Neural progenitor cell (in vitro differentiated cells): ENCODE measurements around the gene COMMD7. TPM values are rescaled to one million over a fixed set of nuclear protein-coding genes. Genes with fewer than 3 reads are reported as not detected.
A peak's percentile ranks its signal among the peaks of the same experiment; 100 is the strongest.

Source experiments
- DNase-seq: peaks from one replicate; pipeline ENCODE4 v3.0.0-alpha.2; 2016; ENCODE audit warnings: low spot score
- H2AFZ ChIP-seq: fragments of 200-600 bp; sonication (generic); replicated peaks from 2 replicates; pipeline ENCODE4 v1.6.1; 2016; ENCODE audit warnings: antibody characterized with exemption
- H3F3A ChIP-seq: fragments of 200-600 bp; sonication (generic); 2 replicates; pipeline ENCODE4 v1.6.1; 2016; ENCODE audit warnings: antibody characterized with exemption, low read depth
- H3K27ac ChIP-seq: fragments of 200-600 bp; sonication (generic); 2 replicates; pipeline ENCODE4 v1.5.1; 2016; ENCODE audit warnings: mild to moderate bottlenecking
- H3K27me3 ChIP-seq: fragments of 200-600 bp; sonication (generic); 2 replicates; pipeline ENCODE4 v1.6.1; 2016; ENCODE audit warnings: mild to moderate bottlenecking, moderate library complexity
- H3K36me3 ChIP-seq: fragments of 200-600 bp; sonication (generic); 2 replicates; pipeline ENCODE4 v1.5.1; 2016
- H3K4me1 ChIP-seq: fragments of 200-600 bp; sonication (generic); 2 replicates; pipeline ENCODE4 v1.6.1; 2016; ENCODE audit warnings: mixed run types
- H3K4me2 ChIP-seq: fragments of 200-600 bp; sonication (generic); 2 replicates; pipeline ENCODE4 v1.6.1; 2016
- H3K4me3 ChIP-seq: fragments of 200-600 bp; sonication (generic); 2 replicates; pipeline ENCODE4 v1.5.1; 2016
- H3K79me2 ChIP-seq: fragments of 200-600 bp; sonication (generic); 2 replicates; pipeline ENCODE4 v1.6.1; 2016; ENCODE audit warnings: low read depth
- H3K9ac ChIP-seq: fragments of 200-600 bp; sonication (generic); 2 replicates; pipeline ENCODE4 v1.6.1; 2016
- H3K9me3 ChIP-seq: fragments of 200-600 bp; sonication (generic); 2 replicates; pipeline ENCODE4 v1.5.1; 2016; ENCODE audit warnings: low read depth
- H4K20me1 ChIP-seq: fragments of 200-600 bp; sonication (generic); 2 replicates; pipeline ENCODE4 v1.6.1; 2016; ENCODE audit warnings: low read depth
- H3K27ac Mint-ChIP-seq: 3 replicates; pipeline ENCODE4 v1.8.0; 2021; ENCODE audit warnings: mixed read lengths
- H3K27me3 Mint-ChIP-seq: 2 replicates; pipeline ENCODE4 v1.8.0; 2022; ENCODE audit warnings: low read depth, mild to moderate bottlenecking, inconsistent platforms, moderate library complexity, mixed read lengths; ENCODE audit not compliant: insufficient read depth
- H3K36me3 Mint-ChIP-seq: 3 replicates; pipeline ENCODE4 v1.8.0; 2021; ENCODE audit warnings: mixed read lengths
- H3K4me1 Mint-ChIP-seq: 3 replicates; pipeline ENCODE4 v1.8.0; 2021; ENCODE audit warnings: mixed read lengths
- H3K4me3 Mint-ChIP-seq: 3 replicates; pipeline ENCODE4 v1.8.0; 2021; ENCODE audit warnings: mild to moderate bottlenecking, moderate library complexity, mixed read lengths
- H3K9me3 Mint-ChIP-seq: 3 replicates; pipeline ENCODE4 v1.8.0; 2020; ENCODE audit warnings: mixed read lengths
- EZH2 ChIP-seq: fragments of 200-600 bp; sonication (generic); IDR thresholded peaks from 2 replicates; pipeline ENCODE4 v1.6.1; 2017; ENCODE audit warnings: antibody characterized with exemption, mild to moderate bottlenecking, moderate library complexity
- EZH2phosphoT487 ChIP-seq: fragments of 200-600 bp; sonication (generic); IDR thresholded peaks from 2 replicates; pipeline ENCODE4 v1.6.1; 2017; ENCODE audit warnings: antibody characterized with exemption
- total RNA-seq: library from RNA; depleted of rRNA; stranded (reverse); fragments of >200 nt; gene quantifications from 2 replicates; pipeline ENCODE4 v1.2.3, GENCODE V29; 2015; ENCODE audit warnings: low replicate concordance
- TF ChIP-seq, protein P1 (sequence below): fragments of 200-600 bp; sonication (generic); IDR thresholded peaks from 2 replicates; pipeline ENCODE4 v1.5.1; 2017; ENCODE audit warnings: antibody characterized with exemption, mild to moderate bottlenecking

The COMMD7 gene
- total RNA-seq, 1 donor from 2014 or later, result 44.4 TPM

DNA sequence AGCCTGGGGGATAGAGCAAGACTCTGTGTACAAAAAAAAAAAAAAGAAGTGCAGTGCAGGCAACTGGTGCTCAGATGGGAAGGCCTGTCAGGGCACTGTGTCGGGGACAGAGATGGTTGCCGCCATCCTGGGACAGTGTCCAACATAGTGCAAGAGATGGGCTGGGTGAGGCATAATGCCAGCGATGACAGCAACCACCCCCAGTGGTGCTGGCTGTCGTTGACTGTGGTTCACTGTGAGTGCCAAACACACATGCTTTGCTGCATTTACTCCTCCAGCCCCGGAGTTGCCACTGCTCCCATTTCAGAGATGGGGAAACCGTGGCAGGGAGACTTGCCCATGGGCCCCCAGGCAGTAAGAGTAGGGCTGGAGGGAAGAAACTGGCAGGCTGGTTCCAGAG, 64.3 kb downstream of the COMMD7 start:
- H3K4me2 ChIP-seq, result no peak overlapping the region
- H3K4me1 Mint-ChIP-seq, result peaks cover 40% of the 10 kb centered on the region
- H3K4me3 Mint-ChIP-seq, result no peak overlapping the region
- H3K9ac ChIP-seq, result no peak overlapping the region
- H3K9me3 ChIP-seq, result no peaks in the 10 kb centered on the region
- H3K27me3 Mint-ChIP-seq, result peaks cover 17% of the 10 kb centered on the region
- no peaks in the 10 kb centered on the region for H3K36me3 Mint-ChIP-seq
- H3K27ac ChIP-seq, result no peak overlapping the region
- H3K9me3 Mint-ChIP-seq, result no peaks in the 10 kb centered on the region
- no peak for DNase-seq
- H3K79me2 ChIP-seq, result no peaks in the 10 kb centered on the region
- TF ChIP-seq, protein P1, sequence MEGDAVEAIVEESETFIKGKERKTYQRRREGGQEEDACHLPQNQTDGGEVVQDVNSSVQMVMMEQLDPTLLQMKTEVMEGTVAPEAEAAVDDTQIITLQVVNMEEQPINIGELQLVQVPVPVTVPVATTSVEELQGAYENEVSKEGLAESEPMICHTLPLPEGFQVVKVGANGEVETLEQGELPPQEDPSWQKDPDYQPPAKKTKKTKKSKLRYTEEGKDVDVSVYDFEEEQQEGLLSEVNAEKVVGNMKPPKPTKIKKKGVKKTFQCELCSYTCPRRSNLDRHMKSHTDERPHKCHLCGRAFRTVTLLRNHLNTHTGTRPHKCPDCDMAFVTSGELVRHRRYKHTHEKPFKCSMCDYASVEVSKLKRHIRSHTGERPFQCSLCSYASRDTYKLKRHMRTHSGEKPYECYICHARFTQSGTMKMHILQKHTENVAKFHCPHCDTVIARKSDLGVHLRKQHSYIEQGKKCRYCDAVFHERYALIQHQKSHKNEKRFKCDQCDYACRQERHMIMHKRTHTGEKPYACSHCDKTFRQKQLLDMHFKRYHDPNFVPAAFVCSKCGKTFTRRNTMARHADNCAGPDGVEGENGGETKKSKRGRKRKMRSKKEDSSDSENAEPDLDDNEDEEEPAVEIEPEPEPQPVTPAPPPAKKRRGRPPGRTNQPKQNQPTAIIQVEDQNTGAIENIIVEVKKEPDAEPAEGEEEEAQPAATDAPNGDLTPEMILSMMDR, result no peak
- TF ChIP-seq EZH2, result no peak
- no peak for TF ChIP-seq EZH2phosphoT487
- no peaks in the 10 kb centered on the region for H4K20me1 ChIP-seq
- H3K27ac Mint-ChIP-seq, result no peak overlapping the region
- H3K4me3 ChIP-seq, result no peak overlapping the region
- no peaks in the 10 kb centered on the region for H3K27me3 ChIP-seq
- no peak overlapping the region for H2AFZ ChIP-seq
- peaks cover 46% of the 10 kb centered on the region for H3F3A ChIP-seq
- H3K4me1 ChIP-seq, result peaks cover 46% of the 10 kb centered on the region
- H3K36me3 ChIP-seq, result no peaks in the 10 kb centered on the region

DNA sequence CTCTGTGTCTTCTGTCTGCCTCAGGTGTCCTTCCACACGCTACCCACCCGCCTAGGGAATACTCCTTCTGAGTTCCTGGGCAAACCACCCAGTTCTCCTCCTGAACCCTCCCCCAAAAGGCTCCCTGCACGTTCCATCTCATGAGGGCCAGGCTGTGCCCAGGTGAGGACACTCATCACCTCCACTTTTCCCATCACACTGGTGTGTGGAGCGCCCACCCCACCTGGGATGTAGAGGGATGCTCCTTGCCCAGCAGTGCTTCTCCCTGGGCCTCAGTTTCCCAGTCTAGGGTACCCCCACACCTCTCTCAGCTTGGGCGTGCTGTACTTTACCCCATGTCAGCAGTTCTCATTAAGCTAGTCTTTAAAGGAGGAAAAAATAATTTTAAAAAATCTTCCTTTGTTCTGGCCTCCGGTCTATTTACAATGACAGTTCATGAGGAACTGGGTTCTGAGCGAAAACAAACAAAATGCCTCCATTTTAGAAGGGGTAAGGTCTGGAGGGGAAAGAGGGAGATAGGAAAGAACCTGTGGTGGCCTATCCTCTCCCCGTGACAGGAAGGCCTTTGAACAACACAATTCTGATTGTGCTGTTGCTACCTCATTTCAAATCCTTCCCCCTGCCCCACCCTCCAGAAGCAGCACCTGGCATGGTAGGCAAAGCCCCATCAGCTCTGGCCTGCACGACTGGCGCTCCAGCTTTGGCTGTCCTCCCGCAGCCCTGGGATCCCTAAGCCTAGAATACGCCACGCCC, 67.9 kb downstream of the COMMD7 start:
- peaks cover 22% of the 10 kb centered on the region for H3K4me1 Mint-ChIP-seq
- H3K79me2 ChIP-seq, result no peaks in the 10 kb centered on the region
- no peak overlapping the region for H3K4me3 ChIP-seq
- no peak overlapping the region for H3K4me3 Mint-ChIP-seq
- H3K27ac ChIP-seq, result no peak overlapping the region
- H3K9ac ChIP-seq, result no peak overlapping the region
- no peaks in the 10 kb centered on the region for H3K9me3 ChIP-seq
- no peaks in the 10 kb centered on the region for H3K9me3 Mint-ChIP-seq
- TF ChIP-seq EZH2phosphoT487, result no peak
- TF ChIP-seq, protein P1, result no peak
- TF ChIP-seq EZH2, result no peak
- no peaks in the 10 kb centered on the region for H4K20me1 ChIP-seq
- H3K4me1 ChIP-seq, result peaks cover 42% of the 10 kb centered on the region
- no peak overlapping the region for H2AFZ ChIP-seq
- H3K27ac Mint-ChIP-seq, result no peak overlapping the region
- peaks cover 23% of the 10 kb centered on the region for H3F3A ChIP-seq
- no peaks in the 10 kb centered on the region for H3K36me3 ChIP-seq
- H3K36me3 Mint-ChIP-seq, result no peaks in the 10 kb centered on the region
- peaks cover 6% of the 10 kb centered on the region for H3K27me3 Mint-ChIP-seq
- no peaks in the 10 kb centered on the region for H3K27me3 ChIP-seq
- DNase-seq, result peak; percentile 60
- H3K4me2 ChIP-seq, result peak overlapping the region; percentile 21

DNA sequence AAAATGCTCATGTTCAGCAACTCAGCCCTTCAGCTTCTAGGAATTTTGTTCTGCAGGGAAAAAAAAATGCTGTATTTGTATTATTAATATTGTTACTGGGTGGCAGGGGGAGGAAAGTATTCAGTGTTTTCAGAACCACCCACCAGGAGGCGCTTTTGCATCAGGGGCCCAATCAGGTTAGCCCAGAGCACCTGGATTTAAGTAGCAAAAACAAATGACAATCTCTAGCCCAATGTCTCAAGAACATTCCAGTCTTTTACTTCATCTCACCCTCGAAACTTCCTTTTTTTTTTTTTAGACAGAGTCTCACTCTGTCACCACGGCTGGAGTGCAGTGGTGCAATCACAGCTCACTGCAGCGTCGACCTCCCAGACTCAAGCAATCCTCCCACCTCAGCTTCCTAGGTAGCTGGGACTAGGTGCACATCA, 68.9 kb downstream of the COMMD7 start:
- Histone ChIP-seq H3K4me3 (no peak overlapping the region), H3K4me2 (no peak overlapping the region), H3K79me2 (no peaks in the 10 kb centered on the region), H3K27ac (no peak overlapping the region), H3K9me3 (no peaks in the 10 kb centered on the region), H3K27me3 (no peaks in the 10 kb centered on the region), H3K4me1 (peaks cover 36% of the 10 kb centered on the region), H3K36me3 (no peaks in the 10 kb centered on the region), H3K9ac (no peak overlapping the region), H4K20me1 (no peaks in the 10 kb centered on the region), H2AFZ (no peak overlapping the region), H3F3A (peaks cover 16% of the 10 kb centered on the region)
- peak; percentile 67 for DNase-seq
- no peak overlapping the region for H3K4me3 Mint-ChIP-seq
- peaks cover 20% of the 10 kb centered on the region for H3K4me1 Mint-ChIP-seq
- H3K36me3 Mint-ChIP-seq, result no peaks in the 10 kb centered on the region
- peak overlapping the region; percentile 81 for H3K27ac Mint-ChIP-seq
- peaks cover 6% of the 10 kb centered on the region for H3K27me3 Mint-ChIP-seq
- TF ChIP-seq, protein P1, result peak; percentile 88
- TF ChIP-seq EZH2, result no peak
- no peak for TF ChIP-seq EZH2phosphoT487
- no peaks in the 10 kb centered on the region for H3K9me3 Mint-ChIP-seq
